HG02763 (cell line): Measurements from ENCODE around the gene SLC16A10.
"Not testable (repeated sequence)": the region's sequence is repeated elsewhere in the genome, so short reads cannot be mapped to it uniquely, and the experiment has no call there.

Source experiments
- ATAC-seq: cut with Tn5 transposase; IDR thresholded peaks from one replicate; pipeline ENCODE4 v1.9.1; 2021; ENCODE audit warnings: mild to moderate bottlenecking, moderate library complexity; ENCODE audit not compliant: unreplicated experiment

The SLC16A10 gene

GRCh38 chr6:111086685-111087084 is 618 bp upstream of the SLC16A10 start:
- no peak for ATAC-seq

- ATAC-seq = peak; percentile 16
Observed at GRCh38 chr6:111087871-111088667, 766 bp downstream of the SLC16A10 start.

- no peak for ATAC-seq
Observed at GRCh38 chr6:111088668-111089003, 1.3 kb downstream of the SLC16A10 start.

- ATAC-seq = no peak
Observed at GRCh38 chr6:111090766-111091165, 3.5 kb downstream of the SLC16A10 start.

- ATAC-seq = no peak
Observed at GRCh38 chr6:111091987-111092386, 4.7 kb downstream of the SLC16A10 start.

GRCh38 chr6:111095488-111095887 is 8.2 kb downstream of the SLC16A10 start:
- not testable (repeated sequence) for ATAC-seq

GRCh38 chr6:111096246-111096645 is 8.9 kb downstream of the SLC16A10 start:
- no peak for ATAC-seq

GRCh38 chr6:111098597-111098996 is 11.3 kb downstream of the SLC16A10 start:
- no peak for ATAC-seq

- ATAC-seq = no peak
Observed at GRCh38 chr6:111101987-111102386, 14.7 kb downstream of the SLC16A10 start.

GRCh38 chr6:111105578-111105977 is 18.3 kb downstream of the SLC16A10 start:
- no peak for ATAC-seq

GRCh38 chr6:111107589-111107988 is 20.3 kb downstream of the SLC16A10 start:
- no peak for ATAC-seq

- no peak for ATAC-seq
Observed at GRCh38 chr6:111110036-111110435, 22.7 kb downstream of the SLC16A10 start.

GRCh38 chr6:111113336-111114086 is 26.2 kb downstream of the SLC16A10 start:
- ATAC-seq = no peak

- ATAC-seq = no peak
Observed at GRCh38 chr6:111114087-111114443, 26.8 kb downstream of the SLC16A10 start.

- ATAC-seq = no peak
Observed at GRCh38 chr6:111114482-111114881, 27.2 kb downstream of the SLC16A10 start.

- ATAC-seq = no peak
Observed at GRCh38 chr6:111118826-111119225, 31.5 kb downstream of the SLC16A10 start.

GRCh38 chr6:111119571-111120329 is 32.4 kb downstream of the SLC16A10 start:
- no peak for ATAC-seq

- no peak for ATAC-seq
Observed at GRCh38 chr6:111121789-111122350, 34.6 kb downstream of the SLC16A10 start.

- ATAC-seq = no peak
Observed at GRCh38 chr6:111122458-111123286, 35.4 kb downstream of the SLC16A10 start.

GRCh38 chr6:111124406-111124805 is 37.1 kb downstream of the SLC16A10 start:
- no peak for ATAC-seq
